Nephron (organoid): ENCODE data around the gene DBNL.

Experiments
- H3K27ac Mint-ChIP-seq, 3 experiments: 2 replicates each; pipeline ENCODE4 v1.8.0; 2020; ENCODE audit warnings: mixed read lengths in 3 of 3, mild to moderate bottlenecking in 2 of 3, moderate library complexity in 1 of 3
- H3K27me3 Mint-ChIP-seq: 2 replicates; pipeline ENCODE4 v1.8.0; 2021; ENCODE audit warnings: low read depth, mild to moderate bottlenecking, moderate library complexity, mixed read lengths
- H3K36me3 Mint-ChIP-seq: 2 replicates; pipeline ENCODE4 v1.8.0; 2020; ENCODE audit warnings: low read depth, mixed read lengths
- H3K4me1 Mint-ChIP-seq: 2 replicates; pipeline ENCODE4 v1.8.0; 2020; ENCODE audit warnings: mixed read lengths
- H3K4me3 Mint-ChIP-seq, 3 experiments: 2 replicates each; pipeline ENCODE4 v1.8.0; 2020; ENCODE audit warnings: mild to moderate bottlenecking in 3 of 3, mixed read lengths in 3 of 3, moderate library complexity in 2 of 3
- H3K9me3 Mint-ChIP-seq: 2 replicates; pipeline ENCODE4 v1.8.0; 2020; ENCODE audit warnings: mixed read lengths
- TF ChIP-seq, protein P1 (sequence below), 3 experiments: fragments of 200-600 bp; sonication (generic); IDR thresholded peaks; one replicate each; pipeline ENCODE4 v1.5.0; 2021; ENCODE audit warnings: antibody characterized with exemption in 3 of 3; ENCODE audit not compliant: unreplicated experiment in 3 of 3

Gene DBNL

DNA sequence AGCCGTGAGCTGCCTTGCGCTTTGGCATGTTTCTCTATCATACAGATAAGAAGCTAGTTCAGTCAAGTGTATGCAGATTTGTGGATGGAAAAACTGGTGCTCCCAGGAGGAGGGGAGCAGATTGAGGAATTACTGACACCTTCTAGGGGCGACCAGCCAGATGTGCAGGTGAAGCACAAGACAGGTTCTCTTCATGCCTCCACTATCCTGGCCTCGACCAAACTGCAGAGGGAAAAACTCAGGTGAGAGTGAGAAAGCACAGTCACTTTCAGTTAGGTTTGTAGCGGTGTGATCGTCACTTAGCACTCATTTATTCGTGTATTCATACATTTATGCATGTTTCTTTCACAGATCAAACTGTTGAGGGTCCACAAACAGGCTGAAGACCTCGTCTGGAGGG lies 600 bp upstream of the DBNL start:
- no peaks in the 10 kb centered on the region for H3K9me3 Mint-ChIP-seq
- H3K27me3 Mint-ChIP-seq = peaks cover 19% of the 10 kb centered on the region
- H3K4me1 Mint-ChIP-seq = peaks cover 29% of the 10 kb centered on the region
- H3K4me3 Mint-ChIP-seq = peak overlapping the region; percentile 88 to 92 (median 91)
- peak overlapping the region; percentile 88 to 92 (median 90) for H3K27ac Mint-ChIP-seq
- peaks cover 13% of the 10 kb centered on the region for H3K36me3 Mint-ChIP-seq
- TF ChIP-seq, protein P1, sequence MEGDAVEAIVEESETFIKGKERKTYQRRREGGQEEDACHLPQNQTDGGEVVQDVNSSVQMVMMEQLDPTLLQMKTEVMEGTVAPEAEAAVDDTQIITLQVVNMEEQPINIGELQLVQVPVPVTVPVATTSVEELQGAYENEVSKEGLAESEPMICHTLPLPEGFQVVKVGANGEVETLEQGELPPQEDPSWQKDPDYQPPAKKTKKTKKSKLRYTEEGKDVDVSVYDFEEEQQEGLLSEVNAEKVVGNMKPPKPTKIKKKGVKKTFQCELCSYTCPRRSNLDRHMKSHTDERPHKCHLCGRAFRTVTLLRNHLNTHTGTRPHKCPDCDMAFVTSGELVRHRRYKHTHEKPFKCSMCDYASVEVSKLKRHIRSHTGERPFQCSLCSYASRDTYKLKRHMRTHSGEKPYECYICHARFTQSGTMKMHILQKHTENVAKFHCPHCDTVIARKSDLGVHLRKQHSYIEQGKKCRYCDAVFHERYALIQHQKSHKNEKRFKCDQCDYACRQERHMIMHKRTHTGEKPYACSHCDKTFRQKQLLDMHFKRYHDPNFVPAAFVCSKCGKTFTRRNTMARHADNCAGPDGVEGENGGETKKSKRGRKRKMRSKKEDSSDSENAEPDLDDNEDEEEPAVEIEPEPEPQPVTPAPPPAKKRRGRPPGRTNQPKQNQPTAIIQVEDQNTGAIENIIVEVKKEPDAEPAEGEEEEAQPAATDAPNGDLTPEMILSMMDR (IDR thresholded peaks at IDR 0.05; ENCODE audit: unreplicated experiment in 3 of 3) = no peak

DNA sequence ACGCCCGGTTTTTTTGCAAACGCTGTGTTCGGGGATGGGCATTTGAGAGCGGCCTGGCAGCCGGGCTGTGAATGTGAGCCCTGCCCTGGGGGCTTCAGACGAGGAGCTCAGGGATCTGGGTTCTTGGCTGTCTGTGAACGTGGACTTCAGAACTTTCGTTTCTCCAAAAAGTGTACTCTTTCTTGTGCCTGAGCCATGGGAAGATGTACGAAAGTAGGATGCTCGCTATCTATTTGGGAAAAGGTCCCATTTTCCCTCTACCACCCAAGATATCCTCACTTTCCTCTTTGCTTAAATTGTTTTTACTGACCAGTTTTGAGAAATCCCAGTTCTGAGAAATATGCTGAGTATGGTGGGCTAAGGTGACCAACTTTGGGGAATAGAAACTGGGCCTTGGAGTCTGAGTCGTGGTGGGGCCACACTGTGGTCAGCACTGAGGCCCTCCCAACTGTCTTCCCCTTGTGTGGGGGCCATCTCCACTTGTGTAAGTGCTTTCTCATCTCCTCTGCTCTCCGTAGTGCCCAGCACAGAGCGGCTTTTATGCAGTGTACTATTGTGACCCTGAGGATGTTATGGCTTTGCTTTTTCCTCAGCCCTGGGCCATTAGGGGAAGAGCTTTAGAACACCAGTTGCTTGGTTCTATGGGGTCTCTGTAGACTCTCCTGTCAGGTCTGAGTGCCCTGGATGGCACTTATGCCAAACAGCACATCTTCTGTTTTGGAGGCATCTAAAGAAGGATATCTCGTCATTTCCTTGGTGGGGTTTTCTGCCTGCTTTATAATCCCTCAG lies 918 bp downstream of the DBNL start:
- peak overlapping the region; percentile 88 to 92 (median 91) for H3K4me3 Mint-ChIP-seq
- H3K36me3 Mint-ChIP-seq = peaks cover 17% of the 10 kb centered on the region
- H3K4me1 Mint-ChIP-seq = peaks cover 29% of the 10 kb centered on the region
- TF ChIP-seq, protein P1 (IDR thresholded peaks at IDR 0.05; ENCODE audit: unreplicated experiment in 3 of 3) = no peak
- H3K27me3 Mint-ChIP-seq = peaks cover 19% of the 10 kb centered on the region
- H3K9me3 Mint-ChIP-seq = no peaks in the 10 kb centered on the region
- H3K27ac Mint-ChIP-seq = peak overlapping the region; percentile 55 to 92 (median 78)

DNA sequence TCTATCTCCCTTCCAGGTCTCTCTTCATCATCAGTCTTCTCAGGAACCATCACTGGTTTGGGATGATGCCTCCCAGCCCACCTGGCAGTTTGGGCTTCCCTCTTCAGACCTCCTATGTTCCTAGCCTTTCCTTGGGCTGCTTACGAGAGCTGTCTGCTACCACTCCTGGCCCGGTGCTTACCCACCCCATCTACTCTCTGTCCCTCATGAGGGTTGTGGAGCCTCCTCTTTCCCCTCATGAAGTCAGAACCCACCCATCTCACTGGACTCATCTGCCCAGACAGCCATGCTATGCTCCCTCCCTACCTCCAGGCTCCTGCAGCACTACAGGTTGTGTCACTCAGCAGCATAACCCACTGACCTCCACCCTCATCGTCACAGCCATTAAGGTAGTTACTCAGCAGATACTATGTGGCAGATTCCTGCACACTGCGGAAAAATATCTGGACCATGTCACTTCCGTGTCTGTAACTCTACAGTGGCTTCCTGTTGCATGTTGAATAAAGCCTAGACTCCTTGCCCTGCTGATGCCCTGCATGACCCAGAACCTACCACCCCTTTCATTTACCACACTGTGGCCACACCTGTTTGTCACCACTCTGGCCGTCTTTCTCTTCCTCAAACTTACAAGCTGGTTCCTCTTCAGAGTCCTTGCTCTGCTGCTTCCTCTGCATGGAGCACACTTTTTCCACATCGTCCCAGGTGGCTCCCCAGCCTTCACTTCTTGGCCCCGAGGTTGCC lies 2.0 kb downstream of the DBNL start:
- H3K4me3 Mint-ChIP-seq = peak overlapping the region; percentile 88 to 92 (median 91)
- H3K27me3 Mint-ChIP-seq = peaks cover 11% of the 10 kb centered on the region
- peaks cover 29% of the 10 kb centered on the region for H3K4me1 Mint-ChIP-seq
- H3K9me3 Mint-ChIP-seq = no peaks in the 10 kb centered on the region
- H3K36me3 Mint-ChIP-seq = peaks cover 18% of the 10 kb centered on the region
- peak overlapping the region; percentile 55 to 92 (median 58) for H3K27ac Mint-ChIP-seq
- TF ChIP-seq, protein P1 (IDR thresholded peaks at IDR 0.05; ENCODE audit: unreplicated experiment in 3 of 3) = no peak

- Mint-ChIP-seq H3K9me3 (no peaks in the 10 kb centered on the region), H3K27me3 (no peaks in the 10 kb centered on the region), H3K4me1 (peaks cover 29% of the 10 kb centered on the region), H3K27ac (no peak overlapping the region), H3K36me3 (peaks cover 32% of the 10 kb centered on the region), H3K4me3 (peak overlapping the region; percentile 41 to 70 (median 64))
- TF ChIP-seq, protein P1 (IDR thresholded peaks at IDR 0.05; ENCODE audit: unreplicated experiment in 3 of 3) = no peak
These were observed 3.7 kb downstream of the DBNL start for GRCh38 chr7:44048031-44048795.

- no peak overlapping the region for H3K4me3 Mint-ChIP-seq
- TF ChIP-seq, protein P1 (IDR thresholded peaks at IDR 0.05; ENCODE audit: unreplicated experiment in 3 of 3) = no peak
- no peaks in the 10 kb centered on the region for H3K27me3 Mint-ChIP-seq
- H3K4me1 Mint-ChIP-seq = peaks cover 23% of the 10 kb centered on the region
- no peaks in the 10 kb centered on the region for H3K9me3 Mint-ChIP-seq
- no peak overlapping the region for H3K27ac Mint-ChIP-seq
- H3K36me3 Mint-ChIP-seq = peaks cover 43% of the 10 kb centered on the region
These were observed 5.8 kb downstream of the DBNL start for GRCh38 chr7:44050121-44050914.
